HepG2 (cell line): ENCODE results near the gene IL1RAP. TPM values are rescaled to one million over a fixed set of nuclear protein-coding genes. Genes with fewer than 3 reads are reported as not detected.

Source experiments
- polyA plus RNA-seq, 8 experiments: library from polyadenylated mRNA; depleted of rRNA in 3 of 8; stranded (reverse) in 7 of 8; unstranded in 1 of 8; fragments of >200 nt; fragmentation: Illumina TruSeq in 4 of 8; extraction: Trizol in 4 of 8; gene quantifications; 2 replicates each; pipeline versions ENCODE4 v1.2.1 to v1.2.3, GENCODE V29; 2011 to 2016; ENCODE audit warnings: low read depth in 4 of 8, missing spikeins in 1 of 8, mixed read lengths in 1 of 8; ENCODE audit not compliant: insufficient read depth in 1 of 8
- total RNA-seq, 5 experiments: library from RNA; depleted of rRNA; stranded (reverse); fragments of >200 nt; fragmentation: Illumina TruSeq; extraction: Trizol; gene quantifications; 2 replicates each; pipeline ENCODE4 v1.2.3, GENCODE V29; 2016; ENCODE audit warnings: low read depth in 1 of 5

Gene IL1RAP
- total and polyA plus RNA-seq, 2 of the 13 experiments (the other 11 are each of a cell fraction or from before 2014, with no cell fraction given) = 18.3 to 54.9 TPM

Other genes with a start within 250 kb of the IL1RAP start
- gene CLDN1, start 191.6 kb upstream of the IL1RAP start, total RNA-seq (2016; rRNA removed; fragmentation: Illumina TruSeq; extraction: Trizol) = 28.4 and 42.7 TPM in 2 replicates
- gene CLDN1, start 191.6 kb upstream of the IL1RAP start, polyA plus RNA-seq (2011; rRNA removed) = 39.2 and 51.6 TPM in 2 replicates
- gene CLDN16, start 125.9 kb upstream of the IL1RAP start, total RNA-seq (2016; rRNA removed; fragmentation: Illumina TruSeq; extraction: Trizol) = 0.21 and 0.24 TPM in 2 replicates
- 0.04 and 0.13 TPM in 2 replicates for gene CLDN16, start 125.9 kb upstream of the IL1RAP start, polyA plus RNA-seq (2011; rRNA removed)
- gene TMEM207, start 64.2 kb upstream of the IL1RAP start, total RNA-seq (2016; rRNA removed; fragmentation: Illumina TruSeq; extraction: Trizol) = not detected in 2 replicates
- gene TMEM207, start 64.2 kb upstream of the IL1RAP start, polyA plus RNA-seq (2011; rRNA removed) = not detected in 2 replicates